K562 (cell line): ENCODE results near the gene PINK1. TPM values are rescaled to one million over a fixed set of nuclear protein-coding genes. Genes with fewer than 3 reads are reported as not detected.
A peak's percentile ranks its signal among the peaks of the same experiment; 100 is the strongest.

Experiments used
- ARID1B ChIP-seq: fragments of 450-650 bp; IDR thresholded peaks from 2 replicates; pipeline ENCODE4 v1.6.1; 2016; ENCODE audit warnings: antibody characterized with exemption, mild to moderate bottlenecking, inconsistent platforms
- CBFA2T3 ChIP-seq: fragments of 450-650 bp; IDR thresholded peaks from 2 replicates; pipeline ENCODE4 v1.6.1; 2017
- CEBPB ChIP-seq: fragments of 450-650 bp; IDR thresholded peaks from 2 replicates; pipeline ENCODE4 v1.6.1; 2016; ENCODE audit warnings: missing genetic modification characterization, missing compliant biosample characterization
- CEBPG ChIP-seq, 3 experiments: fragments of 200-800 bp in 1 of 3; sonication (Bioruptor generic) in 1 of 3; sonication (generic) in 1 of 3; formaldehyde crosslinking in 1 of 3; IDR thresholded peaks in 2 of 3; conservative IDR thresholded peaks in 1 of 3; 2 replicates each; pipeline versions ENCODE4 v1.6.1 to v1.8.0; 2016 to 2022; ENCODE audit warnings: missing compliant biosample characterization in 2 of 3, missing genetic modification characterization in 2 of 3, mild to moderate bottlenecking in 1 of 3, missing genetic modification reagents in 1 of 3
- CTBP1 ChIP-seq: fragments of 450-650 bp; IDR thresholded peaks from 2 replicates; pipeline ENCODE4 v1.6.1; 2016; ENCODE audit warnings: borderline replicate concordance
- DNMT1 ChIP-seq: fragments of 450-650 bp; IDR thresholded peaks from 2 replicates; pipeline ENCODE4 v1.6.1; 2016; ENCODE audit warnings: antibody characterized with exemption, mild to moderate bottlenecking
- GABPA ChIP-seq: fragments of 200-800 bp; sonication (Bioruptor generic); conservative IDR thresholded peaks from 2 replicates; pipeline ENCODE4 v1.6.1; 2016; ENCODE audit warnings: low read depth, missing genetic modification characterization, missing compliant biosample characterization
- SAFB2 ChIP-seq: fragments of 200-400 bp; formaldehyde crosslinking; IDR thresholded peaks from 2 replicates; pipeline ENCODE4 v1.6.1; 2018; ENCODE audit warnings: borderline replicate concordance, low read length, low read depth, moderate library complexity; ENCODE audit not compliant: severe bottlenecking
- TCF7L2 ChIP-seq: fragments of 150-350 bp; IDR thresholded peaks from 2 replicates; pipeline ENCODE4 v1.6.1; 2016; ENCODE audit warnings: low read depth, mild to moderate bottlenecking, low read length, moderate library complexity
- ZNF3 ChIP-seq: fragments of 250-450 bp; sonication (Bioruptor Pico); IDR thresholded peaks from 2 replicates; pipeline ENCODE4 v1.5.0; 2021; ENCODE audit warnings: mild to moderate bottlenecking, moderate library complexity
- polyA plus RNA-seq, 8 experiments: library from polyadenylated mRNA; depleted of rRNA in 4 of 8; stranded (reverse) in 5 of 8; unstranded in 3 of 8; fragments of >200 nt; fragmentation: Nextera tagmentation in 2 of 8; fragmentation: Illumina TruSeq in 1 of 8; extraction: Ambion mirVana in 2 of 8; extraction: Trizol in 1 of 8; gene quantifications; 2 replicates each; pipeline versions ENCODE4 v1.2.1 to v1.2.3, GENCODE V29; 2011 to 2014; ENCODE audit warnings: inconsistent platforms in 1 of 8, missing spikeins in 1 of 8
- total RNA-seq, 7 experiments: library from RNA; depleted of rRNA in 6 of 7; stranded (reverse); fragments of >200 nt in 6 of 7; fragmentation: Illumina TruSeq in 2 of 7; extraction: Trizol in 2 of 7; gene quantifications; 2 replicates each; pipeline versions ENCODE4 v1.2.1 to v1.2.3, GENCODE V29; 2011 to 2021; ENCODE audit warnings: low replicate concordance in 1 of 7
- TF ChIP-seq, protein P1 (sequence below): sonication (generic); formaldehyde crosslinking; IDR thresholded peaks from 2 replicates; pipeline ENCODE4 v1.8.1; 2022; ENCODE audit warnings: missing genetic modification reagents
- TF ChIP-seq, protein P2 (sequence below): IDR thresholded peaks from 2 replicates; pipeline ENCODE4 v1.6.1; 2011; ENCODE audit warnings: borderline replicate concordance, low read depth, mild to moderate bottlenecking, moderate library complexity, low read length; ENCODE audit not compliant: insufficient read depth, poor library complexity, severe bottlenecking
- TF ChIP-seq, protein P3 (sequence below): fragments of 250-450 bp; sonication (Bioruptor Pico); IDR thresholded peaks from 2 replicates; pipeline ENCODE4 v1.4.0; 2020; ENCODE audit warnings: mild to moderate bottlenecking, moderate library complexity
- TF ChIP-seq, protein P4 (sequence below): sonication (generic); formaldehyde crosslinking; IDR thresholded peaks from 2 replicates; pipeline ENCODE4 v1.8.1; 2023; ENCODE audit warnings: mild to moderate bottlenecking, missing genetic modification reagents
- TF ChIP-seq, protein P5 (sequence below), 3 experiments: IDR thresholded peaks in 2 of 3; conservative IDR thresholded peaks in 1 of 3; 2 replicates each; pipeline ENCODE4 v1.5.1; 2011 to 2012; ENCODE audit warnings: low read length in 3 of 3, mild to moderate bottlenecking in 3 of 3, control low read depth in 2 of 3, improper control_type of control experiment in 1 of 3, inconsistent platforms in 1 of 3, low read depth in 1 of 3, mixed read lengths in 1 of 3, moderate library complexity in 1 of 3; ENCODE audit not compliant: insufficient read depth in 2 of 3

The PINK1 gene
- total and polyA plus RNA-seq, 9 of the 15 experiments (the other 6 are each of a cell fraction or from before 2014, with no cell fraction given) = 1.5 to 11.3 (median 6.8) TPM

DNA sequence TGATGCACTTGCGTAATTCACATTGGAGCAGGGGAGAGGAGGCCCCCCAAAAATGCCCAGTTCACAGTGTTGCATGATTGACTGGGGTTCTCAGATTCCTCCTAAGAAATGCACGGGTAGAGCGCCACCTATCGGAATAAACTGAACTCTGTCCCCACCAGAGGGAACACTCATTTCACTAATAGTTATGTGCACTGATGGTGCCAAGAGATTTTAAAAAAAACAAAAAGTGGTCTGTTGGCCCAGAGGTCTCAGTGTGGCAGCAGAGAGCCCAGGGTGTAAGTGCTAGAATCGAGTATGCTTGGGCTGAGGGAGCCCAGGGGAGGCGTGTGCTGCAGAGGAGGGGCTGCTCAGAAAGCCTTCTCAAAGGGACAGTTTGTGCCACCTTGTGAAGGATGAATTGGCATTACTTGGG, 6.9 kb downstream of the PINK1 start (continued):
- TF ChIP-seq ZNF3 (CRISPR knock-in tag) (no peak), CEBPG (CRISPR knock-in tag; IDR thresholded peaks at IDR 0.05) (no peak), CEBPG (tag; conservative IDR thresholded peaks at IDR 0.05 in 1 of 2, IDR thresholded peaks at IDR 0.05 in 1 of 2) (peak; percentile 33 to 37; a peak in 1 of 4 replicates), ARID1B (no peak), GABPA (tag) (no peak), TCF7L2 (no peak), CTBP1 (0 out of 2 replicates have a peak, but pooled peaks have one; percentile 20), CBFA2T3 (no peak), SAFB2 (no peak), DNMT1 (no peak), CEBPB (tag) (peak; percentile 36; the same call in 1 of the 2 replicates)
- TF ChIP-seq, protein P1, sequence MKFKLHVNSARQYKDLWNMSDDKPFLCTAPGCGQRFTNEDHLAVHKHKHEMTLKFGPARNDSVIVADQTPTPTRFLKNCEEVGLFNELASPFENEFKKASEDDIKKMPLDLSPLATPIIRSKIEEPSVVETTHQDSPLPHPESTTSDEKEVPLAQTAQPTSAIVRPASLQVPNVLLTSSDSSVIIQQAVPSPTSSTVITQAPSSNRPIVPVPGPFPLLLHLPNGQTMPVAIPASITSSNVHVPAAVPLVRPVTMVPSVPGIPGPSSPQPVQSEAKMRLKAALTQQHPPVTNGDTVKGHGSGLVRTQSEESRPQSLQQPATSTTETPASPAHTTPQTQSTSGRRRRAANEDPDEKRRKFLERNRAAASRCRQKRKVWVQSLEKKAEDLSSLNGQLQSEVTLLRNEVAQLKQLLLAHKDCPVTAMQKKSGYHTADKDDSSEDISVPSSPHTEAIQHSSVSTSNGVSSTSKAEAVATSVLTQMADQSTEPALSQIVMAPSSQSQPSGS (CRISPR knock-in tag) = no peak
- TF ChIP-seq, protein P2, sequence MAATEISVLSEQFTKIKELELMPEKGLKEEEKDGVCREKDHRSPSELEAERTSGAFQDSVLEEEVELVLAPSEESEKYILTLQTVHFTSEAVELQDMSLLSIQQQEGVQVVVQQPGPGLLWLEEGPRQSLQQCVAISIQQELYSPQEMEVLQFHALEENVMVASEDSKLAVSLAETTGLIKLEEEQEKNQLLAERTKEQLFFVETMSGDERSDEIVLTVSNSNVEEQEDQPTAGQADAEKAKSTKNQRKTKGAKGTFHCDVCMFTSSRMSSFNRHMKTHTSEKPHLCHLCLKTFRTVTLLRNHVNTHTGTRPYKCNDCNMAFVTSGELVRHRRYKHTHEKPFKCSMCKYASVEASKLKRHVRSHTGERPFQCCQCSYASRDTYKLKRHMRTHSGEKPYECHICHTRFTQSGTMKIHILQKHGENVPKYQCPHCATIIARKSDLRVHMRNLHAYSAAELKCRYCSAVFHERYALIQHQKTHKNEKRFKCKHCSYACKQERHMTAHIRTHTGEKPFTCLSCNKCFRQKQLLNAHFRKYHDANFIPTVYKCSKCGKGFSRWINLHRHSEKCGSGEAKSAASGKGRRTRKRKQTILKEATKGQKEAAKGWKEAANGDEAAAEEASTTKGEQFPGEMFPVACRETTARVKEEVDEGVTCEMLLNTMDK = peak; percentile 53
- TF ChIP-seq, protein P3, sequence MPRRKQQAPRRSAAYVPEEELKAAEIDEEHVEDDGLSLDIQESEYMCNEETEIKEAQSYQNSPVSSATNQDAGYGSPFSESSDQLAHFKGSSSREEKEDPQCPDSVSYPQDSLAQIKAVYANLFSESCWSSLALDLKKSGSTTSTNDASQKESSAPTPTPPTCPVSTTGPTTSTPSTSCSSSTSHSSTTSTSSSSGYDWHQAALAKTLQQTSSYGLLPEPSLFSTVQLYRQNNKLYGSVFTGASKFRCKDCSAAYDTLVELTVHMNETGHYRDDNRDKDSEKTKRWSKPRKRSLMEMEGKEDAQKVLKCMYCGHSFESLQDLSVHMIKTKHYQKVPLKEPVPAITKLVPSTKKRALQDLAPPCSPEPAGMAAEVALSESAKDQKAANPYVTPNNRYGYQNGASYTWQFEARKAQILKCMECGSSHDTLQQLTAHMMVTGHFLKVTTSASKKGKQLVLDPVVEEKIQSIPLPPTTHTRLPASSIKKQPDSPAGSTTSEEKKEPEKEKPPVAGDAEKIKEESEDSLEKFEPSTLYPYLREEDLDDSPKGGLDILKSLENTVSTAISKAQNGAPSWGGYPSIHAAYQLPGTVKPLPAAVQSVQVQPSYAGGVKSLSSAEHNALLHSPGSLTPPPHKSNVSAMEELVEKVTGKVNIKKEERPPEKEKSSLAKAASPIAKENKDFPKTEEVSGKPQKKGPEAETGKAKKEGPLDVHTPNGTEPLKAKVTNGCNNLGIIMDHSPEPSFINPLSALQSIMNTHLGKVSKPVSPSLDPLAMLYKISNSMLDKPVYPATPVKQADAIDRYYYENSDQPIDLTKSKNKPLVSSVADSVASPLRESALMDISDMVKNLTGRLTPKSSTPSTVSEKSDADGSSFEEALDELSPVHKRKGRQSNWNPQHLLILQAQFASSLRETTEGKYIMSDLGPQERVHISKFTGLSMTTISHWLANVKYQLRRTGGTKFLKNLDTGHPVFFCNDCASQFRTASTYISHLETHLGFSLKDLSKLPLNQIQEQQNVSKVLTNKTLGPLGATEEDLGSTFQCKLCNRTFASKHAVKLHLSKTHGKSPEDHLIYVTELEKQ (CRISPR knock-in tag) = no peak
- TF ChIP-seq, protein P4, sequence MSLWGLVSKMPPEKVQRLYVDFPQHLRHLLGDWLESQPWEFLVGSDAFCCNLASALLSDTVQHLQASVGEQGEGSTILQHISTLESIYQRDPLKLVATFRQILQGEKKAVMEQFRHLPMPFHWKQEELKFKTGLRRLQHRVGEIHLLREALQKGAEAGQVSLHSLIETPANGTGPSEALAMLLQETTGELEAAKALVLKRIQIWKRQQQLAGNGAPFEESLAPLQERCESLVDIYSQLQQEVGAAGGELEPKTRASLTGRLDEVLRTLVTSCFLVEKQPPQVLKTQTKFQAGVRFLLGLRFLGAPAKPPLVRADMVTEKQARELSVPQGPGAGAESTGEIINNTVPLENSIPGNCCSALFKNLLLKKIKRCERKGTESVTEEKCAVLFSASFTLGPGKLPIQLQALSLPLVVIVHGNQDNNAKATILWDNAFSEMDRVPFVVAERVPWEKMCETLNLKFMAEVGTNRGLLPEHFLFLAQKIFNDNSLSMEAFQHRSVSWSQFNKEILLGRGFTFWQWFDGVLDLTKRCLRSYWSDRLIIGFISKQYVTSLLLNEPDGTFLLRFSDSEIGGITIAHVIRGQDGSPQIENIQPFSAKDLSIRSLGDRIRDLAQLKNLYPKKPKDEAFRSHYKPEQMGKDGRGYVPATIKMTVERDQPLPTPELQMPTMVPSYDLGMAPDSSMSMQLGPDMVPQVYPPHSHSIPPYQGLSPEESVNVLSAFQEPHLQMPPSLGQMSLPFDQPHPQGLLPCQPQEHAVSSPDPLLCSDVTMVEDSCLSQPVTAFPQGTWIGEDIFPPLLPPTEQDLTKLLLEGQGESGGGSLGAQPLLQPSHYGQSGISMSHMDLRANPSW = peak; percentile 66; the same call in 1 of the 2 replicates
- TF ChIP-seq, protein P5, sequence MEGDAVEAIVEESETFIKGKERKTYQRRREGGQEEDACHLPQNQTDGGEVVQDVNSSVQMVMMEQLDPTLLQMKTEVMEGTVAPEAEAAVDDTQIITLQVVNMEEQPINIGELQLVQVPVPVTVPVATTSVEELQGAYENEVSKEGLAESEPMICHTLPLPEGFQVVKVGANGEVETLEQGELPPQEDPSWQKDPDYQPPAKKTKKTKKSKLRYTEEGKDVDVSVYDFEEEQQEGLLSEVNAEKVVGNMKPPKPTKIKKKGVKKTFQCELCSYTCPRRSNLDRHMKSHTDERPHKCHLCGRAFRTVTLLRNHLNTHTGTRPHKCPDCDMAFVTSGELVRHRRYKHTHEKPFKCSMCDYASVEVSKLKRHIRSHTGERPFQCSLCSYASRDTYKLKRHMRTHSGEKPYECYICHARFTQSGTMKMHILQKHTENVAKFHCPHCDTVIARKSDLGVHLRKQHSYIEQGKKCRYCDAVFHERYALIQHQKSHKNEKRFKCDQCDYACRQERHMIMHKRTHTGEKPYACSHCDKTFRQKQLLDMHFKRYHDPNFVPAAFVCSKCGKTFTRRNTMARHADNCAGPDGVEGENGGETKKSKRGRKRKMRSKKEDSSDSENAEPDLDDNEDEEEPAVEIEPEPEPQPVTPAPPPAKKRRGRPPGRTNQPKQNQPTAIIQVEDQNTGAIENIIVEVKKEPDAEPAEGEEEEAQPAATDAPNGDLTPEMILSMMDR (IDR thresholded peaks at IDR 0.05 in 2 of 3, conservative IDR thresholded peaks at IDR 0.05 in 1 of 3; ENCODE audit: insufficient read depth in 2 of 3, low read depth in 1 of 3, low read length in 3 of 3) = peak; percentile 89 to 97 (median 92)
